Measurements from ENCODE around the gene CDCA7.

GRCh38 chr2:173359231-173359630 lies 4.6 kb downstream of the CDCA7 start:
- no peak for TF ChIP-seq MAX (IDR thresholded peaks at IDR 0.05; ENCODE audit: low read depth)
- no peak for TF ChIP-seq CTCF (IDR thresholded peaks at IDR 0.05)
- TF ChIP-seq RFX5 (IDR thresholded peaks at IDR 0.05; ENCODE audit: low read length) = no peak
- no peak for TF ChIP-seq EZH2phosphoT487 (IDR thresholded peaks at IDR 0.05; ENCODE audit: borderline replicate concordance, low read depth)
- no peak for TF ChIP-seq RCOR1 (IDR thresholded peaks at IDR 0.05; ENCODE audit: low read length)
